ENCODE results near the gene RASSF1.

DNA sequence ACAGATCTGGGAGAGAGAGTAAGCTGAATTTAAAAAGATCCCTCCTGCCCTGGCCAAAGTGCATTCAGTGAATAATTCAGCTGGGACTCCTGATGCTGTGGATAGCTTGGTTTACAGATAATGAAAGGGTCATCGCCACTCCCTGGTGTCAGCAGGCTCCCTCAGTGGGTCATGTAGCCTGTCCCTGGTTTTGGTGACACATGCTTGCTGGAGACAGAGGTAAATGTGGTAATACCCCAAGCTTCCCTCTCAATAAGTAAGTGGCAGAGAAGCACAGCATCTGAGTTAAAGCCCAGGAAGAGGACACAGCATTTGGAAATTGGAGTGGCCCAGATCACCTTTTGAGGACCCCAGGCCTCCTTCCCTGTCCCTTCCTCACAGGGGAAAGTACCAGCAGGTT, 16.8 kb upstream of the RASSF1 start:
- TF ChIP-seq FOXA1 (IDR thresholded peaks at IDR 0.05) (no peak), L3MBTL2 (conservative IDR thresholded peaks at IDR 0.05) (no peak)

Data from HEK293T (cell line).